ENCODE measurements around the gene GATB.

The GATB gene

GRCh38 chr4:151721916-151722315 is 38.9 kb downstream of the GATB start:
- H3K4me3 ChIP-seq (ENCODE audit: low read depth, low read length), result no peak overlapping the region
- TF ChIP-seq, protein P1, sequence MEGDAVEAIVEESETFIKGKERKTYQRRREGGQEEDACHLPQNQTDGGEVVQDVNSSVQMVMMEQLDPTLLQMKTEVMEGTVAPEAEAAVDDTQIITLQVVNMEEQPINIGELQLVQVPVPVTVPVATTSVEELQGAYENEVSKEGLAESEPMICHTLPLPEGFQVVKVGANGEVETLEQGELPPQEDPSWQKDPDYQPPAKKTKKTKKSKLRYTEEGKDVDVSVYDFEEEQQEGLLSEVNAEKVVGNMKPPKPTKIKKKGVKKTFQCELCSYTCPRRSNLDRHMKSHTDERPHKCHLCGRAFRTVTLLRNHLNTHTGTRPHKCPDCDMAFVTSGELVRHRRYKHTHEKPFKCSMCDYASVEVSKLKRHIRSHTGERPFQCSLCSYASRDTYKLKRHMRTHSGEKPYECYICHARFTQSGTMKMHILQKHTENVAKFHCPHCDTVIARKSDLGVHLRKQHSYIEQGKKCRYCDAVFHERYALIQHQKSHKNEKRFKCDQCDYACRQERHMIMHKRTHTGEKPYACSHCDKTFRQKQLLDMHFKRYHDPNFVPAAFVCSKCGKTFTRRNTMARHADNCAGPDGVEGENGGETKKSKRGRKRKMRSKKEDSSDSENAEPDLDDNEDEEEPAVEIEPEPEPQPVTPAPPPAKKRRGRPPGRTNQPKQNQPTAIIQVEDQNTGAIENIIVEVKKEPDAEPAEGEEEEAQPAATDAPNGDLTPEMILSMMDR (IDR thresholded peaks at IDR 0.05; ENCODE audit: insufficient read depth, low read length, missing control alignments), result no peak
- CTCF ChIA-PET, result no interaction called here
- POLR2A ChIA-PET, result no interaction called here
- DNase-seq (ENCODE audit: low read depth, low spot score), result no peak

GRCh38 chr4:151721466-151721865 is 39.3 kb downstream of the GATB start:
- no peak overlapping the region for H3K4me3 ChIP-seq (ENCODE audit: low read depth, low read length)
- ChIA-PET CTCF (no interaction called here), POLR2A (no interaction called here)
- DNase-seq (ENCODE audit: low read depth, low spot score), result no peak
- TF ChIP-seq, protein P1 (IDR thresholded peaks at IDR 0.05; ENCODE audit: insufficient read depth, low read length, missing control alignments), result no peak

DNA sequence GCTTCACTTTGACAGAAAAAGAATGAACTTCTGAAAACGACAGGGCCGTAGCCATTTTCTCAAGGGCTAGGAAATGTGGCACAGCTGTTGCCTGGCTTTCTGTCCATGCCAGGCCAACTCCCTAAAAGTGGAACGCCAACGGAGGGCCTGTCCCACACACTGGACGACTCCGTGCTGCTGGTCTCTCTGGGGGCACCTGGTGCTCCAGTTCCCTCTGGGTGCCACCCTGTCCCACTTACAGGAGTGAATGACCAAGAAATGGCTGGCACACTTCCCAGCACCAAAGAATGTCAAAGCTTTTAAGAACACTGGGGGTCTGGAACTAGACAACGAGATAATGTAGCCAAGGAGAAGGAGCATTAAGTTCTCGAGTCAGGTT is 40.9 kb downstream of the GATB start:
- CTCF ChIA-PET, result interaction anchor here (1.0 kb wide), 1 partner anchor 10 kb away, joined by 4 read pairs; no protein-coding TSS in a partner anchor
- POLR2A ChIA-PET, result no interaction called here
- no peak for DNase-seq (ENCODE audit: low read depth, low spot score)
- H3K4me3 ChIP-seq (ENCODE audit: low read depth, low read length), result no peak overlapping the region
- TF ChIP-seq, protein P1 (IDR thresholded peaks at IDR 0.05; ENCODE audit: insufficient read depth, low read length, missing control alignments), result no peak

- POLR2A ChIA-PET, result no interaction called here
- no peak for DNase-seq (ENCODE audit: low read depth, low spot score)
- H3K4me3 ChIP-seq (ENCODE audit: low read depth, low read length), result no peak overlapping the region
- CTCF ChIA-PET, result interaction anchor here (1.0 kb wide), 1 partner anchor 10 kb away, joined by 4 read pairs; no protein-coding TSS in a partner anchor
- TF ChIP-seq, protein P1 (IDR thresholded peaks at IDR 0.05; ENCODE audit: insufficient read depth, low read length, missing control alignments), result no peak
Observed at GRCh38 chr4:151718984-151719955, 41.5 kb downstream of the GATB start.

GRCh38 chr4:151717909-151718628 is 42.7 kb downstream of the GATB start:
- TF ChIP-seq, protein P1 (IDR thresholded peaks at IDR 0.05; ENCODE audit: insufficient read depth, low read length, missing control alignments), result no peak
- no peak overlapping the region for H3K4me3 ChIP-seq (ENCODE audit: low read depth, low read length)
- CTCF ChIA-PET, result no interaction called here
- POLR2A ChIA-PET, result no interaction called here
- no peak for DNase-seq (ENCODE audit: low read depth, low spot score)

- TF ChIP-seq, protein P1 (IDR thresholded peaks at IDR 0.05; ENCODE audit: insufficient read depth, low read length, missing control alignments), result no peak
- no peak for DNase-seq (ENCODE audit: low read depth, low spot score)
- POLR2A ChIA-PET, result no interaction called here
- CTCF ChIA-PET, result no interaction called here
- H3K4me3 ChIP-seq (ENCODE audit: low read depth, low read length), result no peak overlapping the region
Observed at GRCh38 chr4:151717314-151717713, 43.5 kb downstream of the GATB start.

Measured in AG04449 (cell line).